Measurements from ENCODE around the gene MAGIX. TPM values are rescaled to one million over a fixed set of nuclear protein-coding genes. Genes with fewer than 3 reads are reported as not detected.

The MAGIX gene
- total RNA-seq, 1 donor from 2014 or later = 2.1 TPM

DNA sequence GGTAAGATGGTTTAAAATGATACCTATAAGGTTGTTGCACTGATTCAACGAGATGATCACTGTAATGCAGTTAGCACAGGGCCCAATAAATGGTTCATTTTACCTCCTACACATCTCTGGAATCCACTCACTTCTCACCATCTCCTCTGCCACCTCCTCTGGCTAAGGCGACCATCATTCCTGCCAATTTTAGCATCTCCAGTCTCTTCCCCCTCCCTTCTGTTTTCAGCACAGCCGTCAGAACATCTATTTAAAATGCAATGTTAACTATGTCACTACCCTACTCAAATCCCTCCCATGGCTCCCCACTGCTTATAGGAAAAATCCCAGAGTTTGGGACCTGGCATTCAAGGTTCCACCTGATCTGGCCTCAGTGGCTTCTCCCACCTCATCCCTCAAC lies 41.0 kb downstream of the MAGIX start:
- H3K9me3 ChIP-seq (ENCODE audit: control insufficient read depth in 3 of 3, low read length in 3 of 3) = no peaks in the 10 kb centered on the region
- H3K9ac ChIP-seq (ENCODE audit: low read depth in 1 of 3, low read length in 3 of 3) = no peak overlapping the region
- H3K27ac ChIP-seq (ENCODE audit: low read depth, low read length) = no peak overlapping the region
- H3K27me3 ChIP-seq (ENCODE audit: control insufficient read depth in 3 of 3, insufficient read depth in 3 of 3, low read length in 3 of 3) = peaks cover 0 to 9% (median 0%) of the 10 kb centered on the region in 3 donors
- H3K36me3 ChIP-seq (ENCODE audit: control insufficient read depth in 3 of 3, insufficient read depth in 3 of 3, low read length in 3 of 3) = no peaks in the 10 kb centered on the region
- H3K4me1 ChIP-seq (ENCODE audit: control insufficient read depth in 3 of 3, insufficient read depth in 3 of 3, low read length in 3 of 3) = no peaks in the 10 kb centered on the region
- H3K4me3 ChIP-seq (ENCODE audit: low read length in 3 of 3) = no peak overlapping the region

DNA sequence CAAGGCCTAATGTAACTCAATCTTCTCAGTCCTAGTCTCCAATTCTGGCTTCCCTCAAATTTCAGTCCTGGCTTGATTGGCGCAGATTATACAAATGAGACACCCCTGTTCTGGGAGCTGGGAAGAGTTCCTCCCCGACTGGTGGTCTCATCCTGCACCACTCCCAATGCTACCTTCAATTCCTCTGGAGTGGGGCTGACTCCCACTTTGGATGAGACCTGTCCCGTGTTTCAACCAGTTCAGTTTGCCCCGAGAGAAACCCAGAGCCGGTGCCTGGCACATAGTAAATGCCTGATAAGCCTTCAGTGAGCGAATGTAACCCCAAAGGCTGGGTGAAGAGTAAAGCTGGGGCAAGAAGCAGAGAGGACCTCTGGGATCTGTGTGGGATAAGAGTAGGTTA lies 41.5 kb downstream of the MAGIX start:
- Histone ChIP-seq H3K4me3 (ENCODE audit: low read length in 3 of 3) (no peak overlapping the region), H3K9ac (ENCODE audit: low read depth in 1 of 3, low read length in 3 of 3) (no peak overlapping the region), H3K27me3 (ENCODE audit: control insufficient read depth in 3 of 3, insufficient read depth in 3 of 3, low read length in 3 of 3) (peaks cover 0 to 4% (median 0%) of the 10 kb centered on the region in 3 donors), H3K4me1 (ENCODE audit: control insufficient read depth in 3 of 3, insufficient read depth in 3 of 3, low read length in 3 of 3) (no peaks in the 10 kb centered on the region), H3K27ac (ENCODE audit: low read depth, low read length) (no peak overlapping the region), H3K9me3 (ENCODE audit: control insufficient read depth in 3 of 3, low read length in 3 of 3) (no peaks in the 10 kb centered on the region), H3K36me3 (ENCODE audit: control insufficient read depth in 3 of 3, insufficient read depth in 3 of 3, low read length in 3 of 3) (no peaks in the 10 kb centered on the region)

DNA sequence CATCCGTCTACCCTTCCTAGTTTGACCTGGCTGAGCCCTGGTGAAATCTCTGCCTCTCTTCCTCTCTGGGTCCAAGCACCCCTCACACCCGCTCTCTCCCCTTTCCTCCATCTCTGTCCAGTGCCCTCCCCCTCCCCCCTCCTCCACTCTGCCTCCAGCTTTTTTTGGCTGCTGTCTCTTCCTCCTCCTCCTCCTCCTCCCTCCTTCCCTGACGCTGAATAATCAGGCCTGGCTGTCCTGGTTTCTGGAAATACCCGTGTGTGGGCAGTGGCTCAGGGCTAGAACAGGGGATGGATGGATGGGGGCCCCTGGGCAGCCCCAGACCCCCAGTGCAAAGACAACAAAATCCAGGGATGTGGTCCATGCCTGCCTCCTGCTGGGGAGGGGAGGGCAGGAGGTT lies 42.2 kb downstream of the MAGIX start:
- Histone ChIP-seq H3K36me3 (ENCODE audit: control insufficient read depth in 3 of 3, insufficient read depth in 3 of 3, low read length in 3 of 3) (no peaks in the 10 kb centered on the region), H3K9me3 (ENCODE audit: control insufficient read depth in 3 of 3, low read length in 3 of 3) (no peaks in the 10 kb centered on the region), H3K27ac (ENCODE audit: low read depth, low read length) (no peak overlapping the region), H3K4me3 (ENCODE audit: low read length in 3 of 3) (no peak overlapping the region), H3K27me3 (ENCODE audit: control insufficient read depth in 3 of 3, insufficient read depth in 3 of 3, low read length in 3 of 3) (peaks cover 0 to 7% (median 5%) of the 10 kb centered on the region in 3 donors), H3K4me1 (ENCODE audit: control insufficient read depth in 3 of 3, insufficient read depth in 3 of 3, low read length in 3 of 3) (no peaks in the 10 kb centered on the region), H3K9ac (ENCODE audit: low read depth in 1 of 3, low read length in 3 of 3) (no peak overlapping the region)

DNA sequence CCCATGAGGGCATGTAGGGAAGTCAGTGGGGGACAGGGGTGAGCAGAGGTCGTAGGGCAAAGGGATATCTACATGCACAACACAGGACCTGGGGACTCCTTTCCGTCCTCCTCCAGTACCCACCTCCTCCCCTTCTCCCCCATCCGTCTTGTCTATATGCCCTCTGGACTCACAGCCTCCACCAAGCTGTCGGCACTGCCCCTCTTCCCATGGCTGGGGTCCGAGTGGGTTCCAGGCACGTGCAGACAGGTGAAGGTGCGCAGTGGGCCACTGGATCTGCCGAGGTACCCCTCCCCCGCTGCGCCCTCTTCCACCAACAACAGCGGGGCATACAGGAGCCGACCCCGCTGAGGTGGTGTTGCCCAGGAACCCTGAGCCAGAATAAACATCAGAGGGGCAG lies 42.9 kb downstream of the MAGIX start:
- Histone ChIP-seq H3K36me3 (ENCODE audit: control insufficient read depth in 3 of 3, insufficient read depth in 3 of 3, low read length in 3 of 3) (no peaks in the 10 kb centered on the region), H3K27ac (ENCODE audit: low read depth, low read length) (no peak overlapping the region), H3K4me3 (ENCODE audit: low read length in 3 of 3) (no peak overlapping the region), H3K9me3 (ENCODE audit: control insufficient read depth in 3 of 3, low read length in 3 of 3) (no peaks in the 10 kb centered on the region), H3K27me3 (ENCODE audit: control insufficient read depth in 3 of 3, insufficient read depth in 3 of 3, low read length in 3 of 3) (peaks cover 0 to 9% (median 5%) of the 10 kb centered on the region in 3 donors), H3K9ac (ENCODE audit: low read depth in 1 of 3, low read length in 3 of 3) (no peak overlapping the region), H3K4me1 (ENCODE audit: control insufficient read depth in 3 of 3, insufficient read depth in 3 of 3, low read length in 3 of 3) (no peaks in the 10 kb centered on the region)

DNA sequence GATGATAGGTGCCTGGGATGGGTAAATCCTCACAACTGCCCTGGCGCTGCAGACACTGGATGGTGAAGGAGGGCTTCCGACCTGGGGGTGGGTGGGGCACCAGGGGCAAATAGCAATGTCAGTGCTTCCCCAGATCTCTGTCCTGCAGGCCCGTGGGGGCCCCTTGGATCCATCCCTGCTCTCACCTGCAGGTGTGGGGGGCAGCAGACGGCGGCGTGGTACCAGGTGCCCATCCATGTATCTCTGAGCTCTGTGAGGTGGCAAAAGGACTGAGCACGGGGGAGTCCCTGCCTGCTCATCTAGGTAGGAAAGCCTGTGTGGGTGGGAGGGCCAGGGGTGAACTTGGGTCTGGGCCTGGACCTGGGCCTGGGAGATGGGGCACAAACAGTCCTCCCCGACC lies 44.0 kb downstream of the MAGIX start:
- H3K9ac ChIP-seq (ENCODE audit: low read depth in 1 of 3, low read length in 3 of 3) = no peak overlapping the region
- H3K9me3 ChIP-seq (ENCODE audit: control insufficient read depth in 3 of 3, low read length in 3 of 3) = no peaks in the 10 kb centered on the region
- no peaks in the 10 kb centered on the region for H3K4me1 ChIP-seq (ENCODE audit: control insufficient read depth in 3 of 3, insufficient read depth in 3 of 3, low read length in 3 of 3)
- H3K36me3 ChIP-seq (ENCODE audit: control insufficient read depth in 3 of 3, insufficient read depth in 3 of 3, low read length in 3 of 3) = no peaks in the 10 kb centered on the region
- H3K4me3 ChIP-seq (ENCODE audit: low read length in 3 of 3) = no peak overlapping the region
- H3K27me3 ChIP-seq (ENCODE audit: control insufficient read depth in 3 of 3, insufficient read depth in 3 of 3, low read length in 3 of 3) = peaks cover 0 to 9% (median 5%) of the 10 kb centered on the region in 3 donors
- no peak overlapping the region for H3K27ac ChIP-seq (ENCODE audit: low read depth, low read length)

DNA sequence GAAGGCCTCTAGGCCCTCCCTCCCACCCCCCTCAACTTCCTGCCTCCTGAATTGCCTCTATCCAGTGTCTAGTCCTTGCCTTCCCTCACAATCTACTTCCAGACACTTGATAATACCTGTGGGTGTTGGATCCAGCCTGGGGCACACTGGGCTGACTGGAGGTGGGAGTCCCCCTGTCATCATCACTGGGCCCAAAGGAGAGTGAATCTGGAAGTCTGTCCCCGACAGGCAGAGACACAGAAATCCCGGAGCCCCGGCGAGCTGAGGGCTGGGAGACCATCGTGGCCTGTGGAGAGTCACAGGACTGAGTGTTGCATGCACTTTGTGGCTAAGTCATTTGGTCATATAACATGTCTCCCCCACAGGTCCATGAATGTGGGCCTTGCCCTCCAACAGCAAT lies 45.8 kb downstream of the MAGIX start:
- Histone ChIP-seq H3K9ac (ENCODE audit: low read depth in 1 of 3, low read length in 3 of 3) (no peak overlapping the region), H3K36me3 (ENCODE audit: control insufficient read depth in 3 of 3, insufficient read depth in 3 of 3, low read length in 3 of 3) (no peaks in the 10 kb centered on the region), H3K4me1 (ENCODE audit: control insufficient read depth in 3 of 3, insufficient read depth in 3 of 3, low read length in 3 of 3) (no peaks in the 10 kb centered on the region), H3K27me3 (ENCODE audit: control insufficient read depth in 3 of 3, insufficient read depth in 3 of 3, low read length in 3 of 3) (peaks cover 0 to 9% (median 5%) of the 10 kb centered on the region in 3 donors), H3K4me3 (ENCODE audit: low read length in 3 of 3) (no peak overlapping the region), H3K9me3 (ENCODE audit: control insufficient read depth in 3 of 3, low read length in 3 of 3) (no peaks in the 10 kb centered on the region), H3K27ac (ENCODE audit: low read depth, low read length) (no peak overlapping the region)

DNA sequence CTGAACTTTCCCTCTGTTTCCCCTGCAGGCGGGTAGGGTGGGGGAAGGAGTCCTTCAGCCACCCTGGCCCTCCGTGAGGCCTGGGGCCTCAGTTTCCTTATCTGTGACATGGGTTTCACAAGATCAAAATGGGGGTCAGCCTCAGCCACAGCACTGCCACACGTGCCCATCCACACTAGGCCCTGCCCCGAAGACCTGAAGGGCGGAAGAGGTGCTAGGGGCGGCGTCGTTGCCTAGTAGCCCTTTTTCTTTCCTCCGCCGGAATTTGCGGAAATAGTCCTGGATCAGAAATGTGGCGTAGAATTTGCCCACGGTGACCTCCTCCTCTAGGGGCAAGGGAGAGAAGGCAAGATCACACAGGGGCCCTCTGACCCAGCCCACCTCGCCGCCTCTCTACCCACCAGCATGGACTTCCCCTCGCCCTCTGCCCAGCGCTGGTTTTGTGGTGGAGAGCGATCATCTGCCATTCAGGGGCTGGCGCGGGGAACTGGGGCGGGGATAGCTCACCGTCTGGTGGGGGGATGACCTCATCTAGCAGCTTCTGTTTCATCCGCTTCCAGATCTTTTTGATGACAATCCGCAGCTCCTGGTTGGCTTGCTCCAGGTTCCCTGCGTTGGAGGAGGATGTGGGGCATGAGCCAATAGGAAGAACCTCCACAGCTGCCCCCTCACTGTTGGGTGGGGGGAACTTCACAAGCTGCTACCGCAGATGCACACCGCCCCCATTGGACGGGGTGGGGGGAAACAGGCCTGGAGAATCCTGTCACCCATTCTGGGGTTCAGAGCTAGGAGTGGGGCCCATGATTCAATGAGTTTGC lies 47.1 kb downstream of the MAGIX start:
- Histone ChIP-seq H3K9me3 (ENCODE audit: control insufficient read depth in 3 of 3, low read length in 3 of 3) (no peaks in the 10 kb centered on the region), H3K9ac (ENCODE audit: low read depth in 1 of 3, low read length in 3 of 3) (no peak overlapping the region), H3K27ac (ENCODE audit: low read depth, low read length) (no peak overlapping the region), H3K4me3 (ENCODE audit: low read length in 3 of 3) (no peak overlapping the region), H3K27me3 (ENCODE audit: control insufficient read depth in 3 of 3, insufficient read depth in 3 of 3, low read length in 3 of 3) (peaks cover 0 to 9% (median 5%) of the 10 kb centered on the region in 3 donors), H3K4me1 (ENCODE audit: control insufficient read depth in 3 of 3, insufficient read depth in 3 of 3, low read length in 3 of 3) (no peaks in the 10 kb centered on the region), H3K36me3 (ENCODE audit: control insufficient read depth in 3 of 3, insufficient read depth in 3 of 3, low read length in 3 of 3) (no peaks in the 10 kb centered on the region)

DNA sequence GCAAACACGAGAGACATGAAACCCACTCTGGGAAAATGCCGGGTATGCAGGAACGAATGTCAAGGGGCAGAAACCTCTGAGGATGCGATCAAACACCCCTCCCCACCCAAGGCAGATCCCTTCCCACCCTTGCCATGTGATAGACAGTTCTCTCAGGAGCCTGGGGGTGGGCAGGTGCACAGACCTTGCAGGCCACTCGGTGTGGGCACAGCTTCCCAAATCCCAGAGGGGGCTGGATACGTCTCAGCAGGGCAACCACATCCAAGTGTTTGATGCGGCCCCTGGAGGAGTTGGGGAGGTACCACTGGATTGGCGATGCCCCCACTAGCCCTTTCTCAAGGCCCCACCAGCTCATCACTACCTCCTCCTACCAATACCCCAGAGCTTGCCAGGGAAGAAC lies 47.8 kb downstream of the MAGIX start:
- Histone ChIP-seq H3K27ac (ENCODE audit: low read depth, low read length) (no peak overlapping the region), H3K4me1 (ENCODE audit: control insufficient read depth in 3 of 3, insufficient read depth in 3 of 3, low read length in 3 of 3) (no peaks in the 10 kb centered on the region), H3K36me3 (ENCODE audit: control insufficient read depth in 3 of 3, insufficient read depth in 3 of 3, low read length in 3 of 3) (no peaks in the 10 kb centered on the region), H3K27me3 (ENCODE audit: control insufficient read depth in 3 of 3, insufficient read depth in 3 of 3, low read length in 3 of 3) (peaks cover 0 to 9% (median 5%) of the 10 kb centered on the region in 3 donors), H3K9me3 (ENCODE audit: control insufficient read depth in 3 of 3, low read length in 3 of 3) (no peaks in the 10 kb centered on the region), H3K4me3 (ENCODE audit: low read length in 3 of 3) (no peak overlapping the region), H3K9ac (ENCODE audit: low read depth in 1 of 3, low read length in 3 of 3) (no peak overlapping the region)

DNA sequence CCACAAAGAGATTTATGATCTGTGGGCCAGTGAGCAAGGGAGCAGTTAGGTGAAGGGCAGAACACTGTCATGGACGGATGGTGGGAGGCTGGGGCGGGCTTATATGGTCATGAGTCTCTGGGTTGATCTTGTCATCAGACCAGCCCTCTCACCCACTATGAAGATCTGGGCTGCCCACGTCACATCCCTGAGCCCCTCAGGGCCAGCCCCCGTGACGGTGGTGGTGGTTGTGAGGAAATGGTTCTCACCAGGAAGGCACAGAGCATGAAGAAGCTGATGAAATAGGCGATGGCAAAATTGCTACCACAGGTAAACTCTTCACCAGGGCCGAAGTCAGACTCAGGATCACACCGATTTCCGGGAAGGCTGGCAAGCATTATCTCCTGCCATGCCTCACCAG lies 48.5 kb downstream of the MAGIX start:
- Histone ChIP-seq H3K36me3 (ENCODE audit: control insufficient read depth in 3 of 3, insufficient read depth in 3 of 3, low read length in 3 of 3) (no peaks in the 10 kb centered on the region), H3K9ac (ENCODE audit: low read depth in 1 of 3, low read length in 3 of 3) (no peak overlapping the region), H3K27ac (ENCODE audit: low read depth, low read length) (no peak overlapping the region), H3K27me3 (ENCODE audit: control insufficient read depth in 3 of 3, insufficient read depth in 3 of 3, low read length in 3 of 3) (peaks cover 0 to 5% (median 5%) of the 10 kb centered on the region in 3 donors), H3K9me3 (ENCODE audit: control insufficient read depth in 3 of 3, low read length in 3 of 3) (no peaks in the 10 kb centered on the region), H3K4me1 (ENCODE audit: control insufficient read depth in 3 of 3, insufficient read depth in 3 of 3, low read length in 3 of 3) (no peaks in the 10 kb centered on the region), H3K4me3 (ENCODE audit: low read length in 3 of 3) (no peak overlapping the region)

DNA sequence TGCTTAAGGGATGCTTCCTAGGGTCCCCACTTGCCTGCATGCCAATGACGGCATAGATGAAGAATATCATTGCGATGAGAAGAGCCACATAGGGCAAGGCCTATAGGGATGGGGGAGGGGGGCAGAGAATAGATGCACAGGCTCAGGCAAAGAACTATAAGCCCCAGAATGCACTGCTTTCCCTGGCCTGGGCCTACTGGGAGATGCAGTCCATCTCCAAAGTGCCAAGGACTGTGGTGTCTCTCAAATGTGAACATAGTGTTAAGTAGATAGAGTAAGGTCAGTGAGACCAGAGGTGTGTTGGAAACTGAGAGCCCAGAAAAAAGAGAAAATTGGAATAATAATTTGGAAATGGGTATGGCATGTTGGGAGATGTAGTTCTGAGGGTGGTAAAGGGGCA lies 49.7 kb downstream of the MAGIX start:
- H3K4me1 ChIP-seq (ENCODE audit: control insufficient read depth in 3 of 3, insufficient read depth in 3 of 3, low read length in 3 of 3) = no peaks in the 10 kb centered on the region
- H3K27ac ChIP-seq (ENCODE audit: low read depth, low read length) = no peak overlapping the region
- H3K9me3 ChIP-seq (ENCODE audit: control insufficient read depth in 3 of 3, low read length in 3 of 3) = no peaks in the 10 kb centered on the region
- H3K27me3 ChIP-seq (ENCODE audit: control insufficient read depth in 3 of 3, insufficient read depth in 3 of 3, low read length in 3 of 3) = peaks cover 0 to 5% (median 5%) of the 10 kb centered on the region in 3 donors
- H3K36me3 ChIP-seq (ENCODE audit: control insufficient read depth in 3 of 3, insufficient read depth in 3 of 3, low read length in 3 of 3) = no peaks in the 10 kb centered on the region
- H3K4me3 ChIP-seq (ENCODE audit: low read length in 3 of 3) = no peak overlapping the region
- H3K9ac ChIP-seq (ENCODE audit: low read depth in 1 of 3, low read length in 3 of 3) = no peak overlapping the region

Measured in skeletal muscle tissue (tissue), 4 donors.